NK-92 treated with Interleukin-12 subunit alpha and Interleukin-12 subunit beta, amount 100 ng/mL, for 24 hours (cell line): ENCODE results near the gene SERPINF2.
"Not testable (repeated sequence)": the region's sequence is repeated elsewhere in the genome, so short reads cannot be mapped to it uniquely, and the experiment has no call there.

Source experiments
- DNase-seq: peaks from one replicate; lab custom pipeline; 2025; lab: John Stamatoyannopoulos, UW

The SERPINF2 gene

DNA sequence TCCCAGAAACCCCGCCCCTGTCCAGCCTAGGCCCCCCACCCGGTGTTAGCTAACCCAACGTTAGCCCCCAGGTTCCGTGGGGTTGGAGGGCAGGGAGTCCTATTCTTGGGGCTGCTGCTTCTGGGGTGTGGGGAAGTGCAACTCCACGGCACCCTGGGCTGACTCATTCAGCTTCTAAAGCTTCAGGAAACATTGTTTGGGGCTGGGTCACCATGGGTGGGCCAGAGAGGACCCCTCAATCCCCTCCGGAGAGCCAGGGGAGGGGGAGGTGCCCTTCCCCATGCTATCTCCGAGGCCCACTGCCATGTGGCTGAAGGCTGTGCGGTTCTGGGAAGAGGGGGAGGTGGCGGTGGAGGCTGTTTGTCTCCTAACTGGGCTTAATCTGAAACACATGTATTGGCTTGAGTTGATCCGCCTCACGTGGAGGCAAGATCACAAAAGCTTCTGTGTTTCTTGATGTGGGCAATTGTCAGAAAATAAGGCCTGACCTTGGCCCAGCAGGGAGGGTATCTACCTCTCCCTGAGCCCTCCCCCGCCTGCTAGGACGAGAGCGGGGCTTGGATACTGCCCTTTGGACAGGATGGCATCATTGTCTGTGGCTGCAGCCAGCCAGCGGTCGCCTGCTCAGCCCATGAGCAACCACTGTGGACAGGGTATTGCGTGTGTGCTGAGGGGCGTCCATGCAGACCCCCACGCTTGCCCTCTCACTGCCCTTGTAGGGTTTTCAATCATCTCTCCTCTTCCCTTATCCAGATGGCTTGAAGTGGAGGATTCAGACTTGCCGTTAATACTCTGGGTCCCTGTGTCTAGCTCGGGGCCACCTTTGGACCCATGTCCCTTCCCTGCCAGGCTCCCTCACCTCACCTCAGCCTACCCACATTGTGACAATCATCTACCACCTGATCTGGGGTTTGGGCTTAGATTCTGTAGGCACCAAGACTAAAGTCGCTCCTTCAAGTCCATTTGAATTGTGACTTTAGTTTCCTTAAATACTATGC, 20.5 kb downstream of the SERPINF2 start:
- DNase-seq: no peak

DNA sequence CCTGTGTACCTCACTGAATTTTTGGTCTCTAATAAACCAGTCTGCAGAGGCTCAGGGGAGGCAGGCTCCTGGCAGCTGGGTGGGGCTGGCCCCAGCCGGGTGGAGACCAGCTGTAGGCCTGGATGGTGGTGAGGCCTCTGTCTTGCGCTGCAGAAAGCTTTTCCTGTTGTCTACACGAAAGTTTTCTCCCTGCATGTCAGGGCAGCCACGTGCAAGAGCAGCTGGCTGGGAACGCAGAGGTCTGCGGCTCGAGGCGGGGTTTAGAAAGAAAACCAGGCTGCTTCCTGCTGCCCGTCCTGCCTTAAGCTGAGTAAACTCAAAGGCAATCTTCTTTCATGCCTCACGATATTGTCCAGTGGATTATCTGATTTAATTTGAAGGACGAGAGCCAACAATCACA, 21.6 kb downstream of the SERPINF2 start:
- no peak for DNase-seq

DNA sequence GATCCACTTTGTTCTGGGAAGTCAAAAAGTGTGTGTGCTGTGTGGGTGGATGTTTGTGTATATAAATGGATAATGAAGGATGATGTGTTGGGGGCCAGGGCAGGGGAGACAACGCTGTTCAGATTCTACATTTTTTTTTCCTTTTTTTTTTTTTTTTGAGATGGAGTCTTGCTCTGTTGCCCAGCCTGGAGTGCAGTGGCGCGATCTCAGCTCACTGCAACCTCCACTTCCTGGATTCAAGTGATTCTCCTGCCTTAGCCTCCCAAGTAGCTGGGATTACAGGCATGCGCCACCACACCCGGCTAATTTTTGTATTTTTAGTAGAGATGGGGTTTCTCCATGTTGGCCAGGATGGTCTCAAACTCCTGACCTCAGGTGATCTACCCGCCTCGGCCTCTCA, 22.0 kb downstream of the SERPINF2 start:
- not testable (repeated sequence) for DNase-seq

DNA sequence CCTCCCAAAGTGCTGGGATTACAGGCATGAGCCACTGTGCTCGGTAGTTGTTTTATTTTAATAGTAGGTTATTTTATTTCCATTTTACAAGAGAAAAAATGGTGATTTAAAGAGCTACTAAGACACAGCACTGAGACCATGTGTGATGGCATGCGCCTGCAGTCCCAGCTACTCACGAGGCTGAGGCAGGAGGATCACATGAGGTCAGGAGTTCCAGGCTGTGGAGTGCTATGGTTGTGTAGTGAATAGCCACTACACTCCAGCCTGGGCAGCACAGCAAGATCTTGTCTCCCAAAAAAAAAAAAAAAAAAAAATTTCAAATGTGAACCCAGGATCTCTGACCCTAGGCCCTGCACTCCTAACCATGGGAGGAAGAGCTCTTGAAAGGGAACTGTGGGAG, 22.9 kb downstream of the SERPINF2 start:
- DNase-seq: no peak

DNA sequence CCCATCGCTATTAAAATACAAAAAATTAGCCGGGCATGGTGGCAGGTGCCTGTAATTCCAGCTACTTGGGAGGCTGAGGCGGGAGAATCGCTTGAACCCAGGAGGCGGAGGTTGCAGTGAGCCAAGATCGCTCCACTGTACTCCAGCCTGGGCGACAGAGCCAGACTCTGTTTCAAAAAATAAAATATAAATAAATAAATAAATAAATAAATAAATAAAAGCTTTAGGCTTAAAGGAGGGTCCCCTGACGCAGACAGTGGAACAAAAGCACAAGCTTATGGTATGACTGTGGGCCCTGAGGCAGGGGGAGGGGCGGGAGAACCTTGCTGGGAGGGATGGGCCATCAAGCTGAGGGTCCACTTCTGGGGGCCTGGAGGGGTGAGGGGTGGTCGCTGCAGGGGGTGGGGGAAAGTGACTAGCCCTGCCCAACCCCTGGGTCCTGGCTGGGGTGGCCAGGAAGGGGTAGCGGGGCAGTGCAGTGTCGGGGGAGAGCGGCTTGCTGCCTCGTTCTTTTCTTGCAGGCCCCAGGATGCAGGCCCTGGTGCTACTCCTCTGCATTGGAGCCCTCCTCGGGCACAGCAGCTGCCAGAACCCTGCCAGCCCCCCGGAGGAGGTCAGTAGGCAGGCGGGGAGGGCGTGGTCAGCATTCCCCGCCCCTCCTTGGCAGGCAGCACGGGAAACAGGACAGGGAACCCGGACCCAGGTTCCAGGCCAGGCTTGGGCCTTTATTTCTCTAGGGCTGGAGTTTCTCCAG, 23.9 kb downstream of the SERPINF2 start:
- DNase-seq: no peak

DNA sequence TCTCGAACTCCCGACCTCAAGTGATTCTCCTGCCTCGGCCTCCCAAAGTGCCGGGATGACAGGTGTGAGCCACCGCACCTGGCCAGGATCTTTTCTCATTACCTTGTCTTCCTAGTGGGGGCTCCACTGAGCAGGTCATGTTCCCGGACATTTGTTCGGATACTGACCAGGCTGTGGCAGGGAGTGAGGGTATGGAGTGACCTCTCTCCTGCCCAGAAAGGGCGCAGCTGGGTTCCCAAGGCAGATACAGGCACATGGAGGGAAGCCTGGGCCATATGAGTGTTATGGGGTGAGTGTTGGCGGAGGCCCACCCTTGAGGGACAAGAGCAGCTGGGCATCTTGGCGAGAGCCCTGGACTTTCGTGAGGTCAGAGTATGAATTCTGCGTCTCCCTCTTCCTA, 24.7 kb downstream of the SERPINF2 start:
- no peak for DNase-seq

DNA sequence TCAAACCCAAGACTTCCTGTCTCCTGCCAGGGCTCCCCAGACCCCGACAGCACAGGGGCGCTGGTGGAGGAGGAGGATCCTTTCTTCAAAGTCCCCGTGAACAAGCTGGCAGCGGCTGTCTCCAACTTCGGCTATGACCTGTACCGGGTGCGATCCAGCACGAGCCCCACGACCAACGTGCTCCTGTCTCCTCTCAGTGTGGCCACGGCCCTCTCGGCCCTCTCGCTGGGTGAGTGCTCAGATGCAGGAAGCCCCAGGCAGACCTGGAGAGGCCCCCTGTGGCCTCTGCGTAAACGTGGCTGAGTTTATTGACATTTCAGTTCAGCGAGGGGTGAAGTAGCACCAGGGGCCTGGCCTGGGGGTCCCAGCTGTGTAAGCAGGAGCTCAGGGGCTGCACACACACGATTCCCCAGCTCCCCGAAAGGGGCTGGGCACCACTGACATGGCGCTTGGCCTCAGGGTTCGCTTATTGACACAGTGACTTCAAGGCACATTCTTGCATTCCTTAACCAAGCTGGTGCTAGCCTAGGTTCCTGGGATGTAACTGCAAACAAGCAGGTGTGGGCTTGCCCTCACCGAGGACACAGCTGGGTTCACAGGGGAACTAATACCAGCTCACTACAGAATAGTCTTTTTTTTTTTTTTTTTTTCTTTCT, 27.3 kb downstream of the SERPINF2 start:
- DNase-seq: no peak

DNA sequence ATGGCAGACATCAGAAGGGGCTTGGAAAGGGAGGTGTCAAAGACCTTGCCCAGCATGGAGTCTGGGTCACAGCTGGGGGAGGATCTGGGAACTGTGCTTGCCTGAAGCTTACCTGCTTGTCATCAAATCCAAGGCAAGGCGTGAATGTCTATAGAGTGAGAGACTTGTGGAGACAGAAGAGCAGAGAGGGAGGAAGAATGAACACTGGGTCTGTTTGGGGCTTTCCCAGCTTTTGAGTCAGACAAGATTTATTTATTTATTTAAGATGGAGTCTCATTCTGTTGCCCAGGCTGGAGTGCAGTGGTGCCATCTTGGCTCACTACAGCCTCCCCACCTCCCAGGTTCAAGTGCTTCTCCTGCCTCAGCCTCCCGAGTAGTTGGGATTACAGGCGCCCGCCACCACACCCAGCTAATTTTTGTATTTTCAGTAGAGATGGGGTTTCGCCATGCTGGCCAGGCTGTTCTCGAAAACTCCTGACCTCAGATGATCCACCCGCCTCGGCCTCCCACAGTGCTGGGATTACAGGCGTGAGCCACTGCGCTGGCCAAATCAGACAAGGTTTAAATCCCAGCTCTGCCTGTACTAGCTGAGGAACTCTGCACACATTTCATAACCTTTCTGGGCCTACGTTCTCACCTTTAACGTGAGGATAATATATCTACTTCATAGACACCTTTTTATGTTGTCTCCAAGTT, 30.5 kb downstream of the SERPINF2 start:
- DNase-seq: not testable (repeated sequence)

DNA sequence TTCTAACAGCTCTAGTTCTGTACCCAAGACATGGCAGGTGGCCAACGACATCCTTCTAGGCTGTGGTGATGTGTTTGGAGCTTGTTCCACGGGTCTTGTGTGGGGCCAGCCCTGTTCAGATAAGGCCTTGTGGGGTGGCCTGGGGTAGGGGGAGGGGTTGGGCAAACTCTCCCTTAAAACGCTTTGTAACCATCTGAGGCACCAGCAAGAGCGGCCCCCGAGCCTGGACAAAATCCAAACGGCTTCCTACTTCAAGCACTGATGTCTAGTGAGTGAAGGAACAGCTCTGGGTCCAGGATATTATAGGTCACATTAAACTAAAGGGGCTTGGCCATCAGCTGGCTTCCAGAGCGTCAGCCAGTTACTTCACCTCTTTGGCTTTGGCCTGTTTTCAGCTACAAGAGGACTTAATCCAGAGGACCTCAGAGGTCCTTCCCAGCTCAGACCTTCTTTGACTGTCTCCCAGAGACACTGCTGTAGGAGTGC, 31.1 kb downstream of the SERPINF2 start:
- no peak for DNase-seq

DNA sequence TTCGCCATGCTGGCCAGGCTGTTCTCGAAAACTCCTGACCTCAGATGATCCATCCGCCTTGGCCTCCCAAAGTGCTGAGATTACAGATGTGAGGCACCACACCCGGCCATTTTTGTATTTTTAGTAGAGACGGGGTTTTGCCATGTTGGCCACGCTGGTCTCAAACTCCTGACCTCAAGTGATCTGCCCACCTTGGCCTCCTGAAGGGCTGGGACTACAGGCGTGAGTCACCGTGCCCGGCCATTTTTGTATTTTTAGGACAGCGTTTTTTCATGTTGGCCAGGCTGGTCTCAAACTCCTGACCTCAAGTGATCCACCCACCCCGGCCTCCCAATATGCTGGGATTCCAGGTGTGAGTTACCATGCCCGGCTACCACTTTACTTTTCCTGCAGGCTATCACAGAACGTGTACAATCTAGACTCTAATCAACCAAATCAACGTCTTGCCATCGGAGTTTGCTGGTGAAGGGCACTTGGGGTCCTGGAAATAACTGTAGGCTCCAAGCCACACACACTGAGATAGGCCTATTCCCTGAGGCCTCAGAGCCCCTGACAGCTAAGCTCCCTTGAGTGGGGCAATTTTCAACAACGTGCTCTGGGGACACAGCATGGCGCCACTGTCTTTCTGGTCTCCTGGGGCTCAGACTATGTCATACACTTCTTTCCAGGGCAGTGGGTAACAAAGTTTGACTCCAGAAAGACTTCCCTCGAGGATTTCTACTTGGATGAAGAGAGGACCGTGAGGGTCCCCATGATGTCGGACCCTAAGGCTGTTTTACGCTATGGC, 31.9 kb downstream of the SERPINF2 start:
- no peak for DNase-seq

DNA sequence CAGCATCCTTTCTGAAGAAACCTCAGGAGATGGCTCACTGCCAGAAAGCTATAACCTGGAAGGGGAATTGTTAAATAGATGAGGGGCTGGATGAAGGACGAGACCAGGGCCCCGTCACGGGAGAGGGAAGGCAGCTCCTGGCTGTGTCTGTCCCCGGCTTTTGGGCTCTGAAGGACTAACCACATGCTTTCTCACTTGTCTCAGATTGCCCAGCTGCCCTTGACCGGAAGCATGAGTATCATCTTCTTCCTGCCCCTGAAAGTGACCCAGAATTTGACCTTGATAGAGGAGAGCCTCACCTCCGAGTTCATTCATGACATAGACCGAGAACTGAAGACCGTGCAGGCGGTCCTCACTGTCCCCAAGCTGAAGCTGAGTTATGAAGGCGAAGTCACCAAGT, 33.7 kb downstream of the SERPINF2 start:
- no peak for DNase-seq

DNA sequence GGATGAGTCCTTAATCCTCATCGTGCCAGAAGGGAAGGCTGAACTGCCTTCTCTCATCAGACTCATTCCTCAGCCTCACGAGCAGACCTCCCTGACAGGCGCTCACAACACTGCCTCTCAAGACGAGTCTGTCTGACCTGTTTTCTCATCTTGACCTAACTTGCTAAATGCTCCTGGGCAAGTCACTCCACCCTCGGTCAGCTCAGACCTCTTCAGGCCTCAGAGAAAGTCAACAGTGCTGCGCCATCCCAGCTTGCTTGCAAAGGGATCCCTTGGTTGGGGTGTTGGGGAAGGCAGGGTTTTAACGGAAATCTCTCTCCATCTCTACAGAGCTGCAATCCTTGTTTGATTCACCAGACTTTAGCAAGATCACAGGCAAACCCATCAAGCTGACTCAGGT, 34.2 kb downstream of the SERPINF2 start:
- DNase-seq: no peak

DNA sequence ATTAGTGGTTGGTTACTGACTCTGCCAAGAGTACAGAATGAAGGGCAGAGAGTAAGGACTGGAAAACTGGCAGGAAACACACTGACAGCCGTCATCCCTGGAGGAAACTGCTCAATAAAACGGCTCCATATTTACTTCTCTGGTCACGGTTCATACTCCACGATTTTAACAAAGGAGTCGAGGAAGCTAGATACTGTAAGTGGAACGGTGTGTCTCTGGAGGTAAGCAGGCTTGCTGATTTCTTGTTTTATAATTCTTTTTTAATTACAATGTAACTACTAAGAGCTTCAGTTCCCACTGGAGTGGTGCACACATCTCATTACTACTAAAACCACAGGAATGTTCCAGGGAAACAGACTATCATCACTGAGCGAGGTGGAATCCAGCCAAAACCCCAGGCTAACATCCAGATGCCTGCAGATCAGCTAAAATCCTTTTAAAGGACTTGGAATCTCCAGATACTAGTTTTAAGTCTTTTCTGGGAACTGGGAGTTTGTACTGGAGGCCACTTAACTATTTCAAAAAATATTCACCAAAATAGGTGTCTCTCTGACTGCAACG, 37.0 kb downstream of the SERPINF2 start:
- no peak for DNase-seq

DNA sequence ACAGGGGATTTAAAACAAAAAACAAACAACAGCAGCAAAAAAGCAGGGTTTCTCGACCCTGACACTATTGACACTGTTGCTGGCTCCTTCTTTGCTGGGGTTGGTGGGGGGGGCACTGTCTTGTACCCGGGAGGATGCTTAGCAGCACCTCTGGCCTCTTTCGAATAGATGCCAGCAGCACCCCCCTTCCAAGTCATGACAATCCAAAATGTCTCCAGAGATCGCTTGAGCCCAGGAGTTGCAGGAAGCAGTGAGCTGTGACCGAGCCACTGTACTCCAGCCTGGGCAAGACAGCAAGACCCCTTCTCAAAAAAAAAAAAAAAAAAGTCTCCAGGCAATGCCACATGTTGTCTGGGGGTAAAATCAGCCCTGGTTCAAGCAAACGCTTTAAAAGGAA, 39.5 kb downstream of the SERPINF2 start:
- no peak for DNase-seq

DNA sequence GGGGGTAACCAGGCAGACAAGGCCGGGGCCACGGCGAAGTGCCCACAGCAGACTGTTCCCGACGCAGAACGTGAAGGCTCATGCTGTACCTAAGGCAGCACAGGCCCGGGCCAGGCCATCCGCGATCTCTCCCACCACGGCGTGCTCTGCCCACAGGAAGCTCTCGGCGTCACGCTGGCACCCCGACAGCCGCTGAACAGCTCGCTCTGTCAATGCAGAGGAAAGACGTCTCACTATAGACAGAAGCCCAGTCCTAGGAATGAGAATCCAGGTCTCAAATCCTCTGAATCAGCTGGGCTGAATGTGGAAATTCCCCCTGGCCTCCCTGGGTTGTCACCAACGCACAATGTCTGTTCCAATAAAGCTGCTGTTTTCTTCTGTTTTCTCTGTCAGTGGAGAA, 40.6 kb downstream of the SERPINF2 start:
- no peak for DNase-seq

DNA sequence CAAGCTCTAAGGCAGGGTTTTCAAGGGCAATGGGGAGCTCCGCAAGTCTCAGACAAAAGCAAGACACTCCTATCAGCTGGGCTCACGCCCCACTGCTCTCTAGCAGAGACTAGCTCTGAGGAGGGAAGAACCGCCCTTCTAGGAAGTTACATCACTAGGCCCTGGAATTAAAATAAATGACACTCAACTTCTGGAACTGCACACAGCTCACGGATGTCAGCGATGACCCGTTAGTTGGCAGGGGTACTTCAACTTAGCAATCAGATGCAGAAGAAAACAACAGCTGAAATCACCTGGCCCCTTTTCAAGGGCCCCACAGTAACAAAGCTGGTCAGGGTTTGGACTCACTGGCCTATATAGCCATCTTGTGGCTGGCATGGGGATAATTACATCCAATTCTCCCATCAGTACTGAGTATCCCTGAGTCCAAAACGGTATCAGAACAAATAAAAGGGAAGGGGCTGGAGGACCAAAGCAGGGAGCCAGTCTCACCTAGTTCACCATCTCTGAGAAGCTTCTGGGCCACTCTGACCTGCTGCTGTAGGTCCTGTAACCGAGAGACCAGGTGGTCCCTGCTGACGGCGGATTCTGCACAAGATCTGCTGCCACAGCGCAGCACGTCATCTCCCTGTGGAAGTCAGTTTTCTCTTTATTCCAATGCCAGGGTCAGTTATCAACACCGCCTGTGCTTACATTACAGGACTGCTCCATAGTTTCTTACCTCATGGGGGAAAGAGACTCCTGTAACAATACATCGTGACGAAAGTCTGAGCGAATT, 41.4 kb downstream of the SERPINF2 start:
- no peak for DNase-seq

DNA sequence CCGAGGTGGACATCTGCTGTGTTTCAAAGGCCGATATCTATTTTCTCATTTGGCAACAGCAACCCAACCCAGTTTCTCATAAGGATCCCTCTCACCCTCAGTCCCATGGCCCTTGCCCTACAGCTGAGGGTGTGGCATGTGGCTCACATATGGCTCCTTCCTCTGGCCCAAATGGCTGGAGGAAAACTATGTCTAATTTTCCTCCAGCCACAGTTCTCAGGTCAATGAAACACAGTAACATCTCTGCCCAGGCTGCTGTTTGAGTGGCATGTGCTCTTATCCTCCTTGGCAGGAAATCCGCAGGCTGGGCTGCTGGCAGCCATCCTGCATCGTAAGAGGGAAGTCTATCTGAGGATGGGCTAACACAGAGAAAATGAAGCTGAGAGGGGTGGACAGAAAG, 43.3 kb downstream of the SERPINF2 start:
- DNase-seq: no peak

DNA sequence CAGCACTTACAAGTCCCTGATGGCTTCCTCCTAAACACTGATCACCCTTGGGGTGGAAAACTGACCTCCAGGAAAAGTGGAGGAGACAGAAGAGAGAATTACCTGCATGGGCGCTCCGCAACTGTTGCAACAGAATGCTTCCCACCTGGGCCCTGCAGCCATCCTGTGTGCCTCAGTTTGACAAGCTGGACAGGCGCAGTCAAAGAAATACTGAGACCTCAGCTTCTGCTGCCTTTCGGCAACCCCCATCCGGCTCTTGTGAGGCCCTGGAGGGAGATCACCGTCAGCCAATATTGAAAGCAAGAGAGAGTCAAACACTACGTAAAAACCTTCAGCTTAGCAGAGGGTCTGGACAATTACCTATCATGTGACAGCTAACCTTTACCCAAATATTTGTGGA, 44.0 kb downstream of the SERPINF2 start:
- DNase-seq: no peak

DNA sequence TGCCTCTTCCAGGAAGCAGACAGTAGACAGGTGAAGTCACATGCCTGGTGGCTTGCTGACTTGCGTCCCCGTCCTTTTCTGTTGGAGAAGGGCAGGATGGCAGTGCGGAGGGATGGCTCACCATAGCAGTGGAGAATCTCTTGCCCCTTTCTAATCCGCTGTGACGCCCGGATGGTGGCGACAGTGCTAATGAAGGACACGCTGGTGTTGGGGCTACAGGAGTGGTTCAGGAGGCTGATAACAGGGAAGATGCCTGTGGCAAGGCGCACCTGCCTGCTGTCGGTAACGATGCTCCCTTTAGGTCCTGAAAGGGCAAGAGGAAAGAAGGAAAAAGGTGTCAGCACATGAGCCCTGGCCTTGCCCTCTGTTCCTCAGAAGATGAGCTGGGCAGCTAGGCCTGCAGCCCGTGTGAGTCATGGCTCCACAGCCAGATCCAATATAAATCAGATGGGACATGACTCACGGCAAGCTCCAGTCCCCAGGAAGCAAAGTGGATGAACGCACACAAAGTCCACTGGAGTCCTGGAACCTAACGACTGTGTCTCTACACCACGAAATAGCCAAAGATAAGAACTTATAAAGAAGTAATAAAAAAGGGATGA, 44.7 kb downstream of the SERPINF2 start:
- no peak for DNase-seq

DNA sequence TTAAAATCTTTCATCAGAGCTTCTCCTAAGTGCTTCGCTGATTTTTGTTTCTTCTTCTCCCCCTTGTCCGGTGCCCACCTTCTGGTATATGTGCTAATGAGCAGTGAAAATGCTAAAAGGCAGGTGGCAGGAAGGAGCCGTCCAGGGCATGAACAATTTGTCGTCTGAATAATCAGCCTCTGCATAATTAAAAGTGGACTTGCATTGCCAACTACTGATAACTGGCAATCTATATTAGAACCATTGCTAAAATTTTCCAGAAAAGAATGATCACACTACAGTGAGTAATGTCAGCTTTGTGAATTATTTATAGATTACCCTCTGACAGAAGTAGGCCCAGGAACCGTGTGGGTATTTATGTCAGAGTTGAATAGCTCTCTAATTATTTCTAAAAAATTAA, 47.3 kb downstream of the SERPINF2 start:
- DNase-seq: no peak
